Heart left ventricle (tissue), 16 donors: ENCODE results near the gene GLO1. TPM values are rescaled to one million over a fixed set of nuclear protein-coding genes. Genes with fewer than 3 reads are reported as not detected.
A peak's percentile ranks its signal among the peaks of the same experiment; 100 is the strongest.

Source experiments
- ATAC-seq, 4 donors: fragments of 200-7000 bp; cut with Tn5 transposase; one replicate each; pipeline ENCODE4 v1.9.1; 2020 to 2022; ENCODE audit warnings: moderate library complexity in 4 of 4, mild to moderate bottlenecking in 3 of 4, moderate number of reproducible peaks in 1 of 4
- DNase-seq, 5 donors: peaks; one replicate each; pipeline ENCODE4 v3.0.0-alpha.2; 2020
- H3K27ac ChIP-seq, 12 donors: fragments of 200-600 bp; sonication (generic) in 4 of 12; one replicate each; pipeline versions ENCODE4 v1.5.0 to v1.8.0; 2016 to 2022; ENCODE audit warnings: mild to moderate bottlenecking in 2 of 12
- H3K27me3 ChIP-seq, 9 donors: fragments of 200-600 bp; sonication (generic) in 2 of 9; one replicate each; pipeline versions ENCODE4 v1.5.1 to v1.8.0; 2016 to 2022; ENCODE audit warnings: mild to moderate bottlenecking in 3 of 9
- H3K36me3 ChIP-seq, 9 donors: fragments of 200-600 bp; sonication (generic) in 2 of 9; one replicate each; pipeline versions ENCODE4 v1.5.0 to v1.8.0; 2018 to 2022; ENCODE audit warnings: mild to moderate bottlenecking in 2 of 9
- H3K4me1 ChIP-seq, 12 donors: fragments of 200-600 bp; sonication (generic) in 4 of 12; one replicate each; pipeline versions ENCODE4 v1.5.0 to v1.8.0; 2016 to 2022; ENCODE audit warnings: mild to moderate bottlenecking in 3 of 12
- H3K4me3 ChIP-seq, 12 donors: fragments of 200-600 bp; sonication (generic) in 4 of 12; one replicate each; pipeline versions ENCODE4 v1.5.0 to v1.8.0; 2017 to 2022; ENCODE audit warnings: mild to moderate bottlenecking in 9 of 12, moderate library complexity in 4 of 12
- H3K9me3 ChIP-seq, 12 donors: fragments of 200-600 bp; sonication (generic) in 4 of 12; one replicate each; pipeline versions ENCODE4 v1.5.0 to v1.8.0; 2016 to 2022; ENCODE audit warnings: mild to moderate bottlenecking in 1 of 12
- CTCF ChIP-seq, 12 donors: fragments of 200-600 bp; sonication (generic) in 4 of 12; IDR thresholded peaks; one replicate each; pipeline versions ENCODE4 v1.5.0 to v1.8.0; 2018 to 2022; ENCODE audit warnings: antibody characterized with exemption in 12 of 12, mild to moderate bottlenecking in 5 of 12
- POLR2A ChIP-seq, 2 donors: fragments of 450-650 bp; IDR thresholded peaks; one replicate each; pipeline ENCODE4 v1.6.1; 2017; ENCODE audit warnings: antibody characterized with exemption in 2 of 2, mild to moderate bottlenecking in 2 of 2, moderate library complexity in 2 of 2
- WGBS, 4 donors: extraction: QIAGEN DNeasy Blood & Tissue Kit in 2 of 4; methylation state at CpG; one replicate each; pipeline versions ENCODE4 v1.1.5 to v1.1.7; 2013 to 2018; 5-methylcytosine and 5-hydroxymethylcytosine counted together
- intact Hi-C, 10 donors: fragments of 100-400 bp; cut with DNase I; formaldehyde crosslinking; loops; one replicate each; pipeline versions ENCODE4 v1.11.1 to v1.14.2; 2022
- long read RNA-seq, 3 donors: library from polyadenylated mRNA; unstranded; transcript quantifications; one replicate each; pipeline ENCODE4 v2.0.0, GENCODE V29; 2020 to 2021
- polyA plus RNA-seq, 2 donors: library from polyadenylated mRNA; stranded (reverse); fragments of 200-250 nt; gene quantifications; one replicate each; pipeline ENCODE4 v1.2.3, GENCODE V29; 2013
- total RNA-seq, 9 donors: library from RNA; depleted of rRNA in 2 of 9; stranded (reverse); fragments of >200 nt in 2 of 9; fragmentation: NEBNext Ultra II Directional in 3 of 9; extraction: Animal tissue kit (Norgen Biotek cat#: 25700) in 3 of 9; gene quantifications; one replicate each; pipeline versions ENCODE4 v1.1.0 to v1.2.4, GENCODE V29; 2016 to 2023
- donor health status: ischemic (EF 13 %, LVEDD 7.1; RV severe dilation, severe dysfunction).
- donor health status: healthy with polysubstance abuse.
- donor health status: DM: no; HTN: yes; CAD: no.
- donor health status: DM: no; HTN: no; CAD: no.
- donor health status: ischemic (EF 25% LVEDD 6.9; RV normal size, moderate dysfunction).
- donor health status: ischemic (EF 25% LVEDD 5.7; RV mildly dilated, moderate dysfunction).
- donor health status: healthy.
- donor health status: DM: yes; HTN: yes; CAD: no.
- donor health status: ischemic (EF 35%, LVEDD 5.7; RV mildly dilated, moderate dysfunction).
- donor health status: nonischemic (EF 11% LVEDD 7.7; RV severe dilation, severe dysfunction).
- donor health status: DM: yes; HTN: yes; CAD: no.
- donor health status: PGD.
- donor health status: ischemic (EF 29% LVEDD 5.4; RV normal size, mild dysfunction).
- donor health status: nonischemic (EF 23%, LVEDD 6.1; RV moderate dilation, normal function).

GLO1 gene
- total RNA-seq = 100 to 1,000 TPM in 2 of 9 donors, 10 to 100 TPM in 7; 77.8 to 123 (median 86.9) TPM
- 10 to 100 TPM; 73.6 to 75.8 TPM for polyA plus RNA-seq
- long read RNA-seq, donor 1, transcript GLO1-201 (6 exons, 2,012 nt) = major isoform, 68 of 72 reads
- long read RNA-seq, donor 1, partial matches to known transcripts = 2 of 72 reads
- long read RNA-seq, donor 1, other reads (novel, unspliced or antisense) = 2 of 72 reads
- long read RNA-seq, donor 2, transcript GLO1-201 (6 exons, 2,012 nt) = major isoform, 311 of 329 reads
- long read RNA-seq, donor 2, partial matches to known transcripts = 6 of 329 reads
- long read RNA-seq, donor 2, other reads (novel, unspliced or antisense) = 11 of 329 reads
- long read RNA-seq, donor 3, transcript GLO1-201 (6 exons, 2,012 nt) = major isoform, 57 of 60 reads
- long read RNA-seq, donor 3, partial matches to known transcripts = 0 of 60 reads
- long read RNA-seq, donor 3, other reads (novel, unspliced or antisense) = 3 of 60 reads

- peak; percentile 100 for ATAC-seq
- H3K9me3 ChIP-seq = peaks cover 0 to 19% (median 6%) of the 10 kb centered on the region in 12 donors
These were observed at the start of gene GLO1 for GRCh38 chr6:38702558-38703397. TSS of gene GLO1 (minus strand) at chr6:38703145. CDS start at chr6:38703054, 91 bp downstream.

GRCh38 chr6:38750968-38751615 lies 48.1 kb upstream of the GLO1 start:
- TF ChIP-seq CTCF (IDR thresholded peaks at IDR 0.05) = no peak
- no peak for TF ChIP-seq POLR2A (IDR thresholded peaks at IDR 0.05)
- no peaks in the 10 kb centered on the region for H3K4me1 ChIP-seq
- no peak overlapping the region for H3K4me3 ChIP-seq
- H3K27me3 ChIP-seq = peaks cover 0 to 19% (median 0%) of the 10 kb centered on the region in 9 donors
- H3K36me3 ChIP-seq = no peaks in the 10 kb centered on the region
- H3K27ac ChIP-seq = no peak overlapping the region
- WGBS, 4 donors = 42 to 70% (median 55%) methylated on average over 1 of the region's 1 CpG
- no peak for DNase-seq
- ATAC-seq = no peak
- intact Hi-C loops = no loop called here
- H3K9me3 ChIP-seq = no peaks in the 10 kb centered on the region

More at GRCh38 chr6:38702558-38703397, at the start of gene GLO1:
- WGBS, 4 donors = 0 to 1% (median 0%) methylated on average over 38 to 53 of the region's 53 CpGs
- peak within 1 kb of the TSS in 11 of 12 donors; percentile 66 to 96 (median 86) for H3K27ac ChIP-seq
- peak; percentile 39 to 95 for TF ChIP-seq POLR2A (IDR thresholded peaks at IDR 0.05)
- TF ChIP-seq CTCF (IDR thresholded peaks at IDR 0.05) = no peak
- H3K4me1 ChIP-seq = peaks cover 0 to 13% (median 1%) of the 10 kb centered on the region in 12 donors
- peaks cover 0 to 3% (median 0%) of the 10 kb centered on the region in 9 donors for H3K27me3 ChIP-seq
- intact Hi-C loops = loop anchor here in 2 of 10 donors (5.0 to 10.0 kb wide), 2 partner anchors 65 to 412 kb away; partner anchors contain the start of genes BTBD9 (in 1 of the 2) and SAYSD1 (in 1 of the 2)
- H3K36me3 ChIP-seq = peaks cover 0 to 5% (median 0%) of the 10 kb centered on the region in 9 donors
- DNase-seq = peak; percentile 97 to 98 (median 98)
- peak within 1 kb of the TSS; percentile 48 to 95 (median 80) for H3K4me3 ChIP-seq

GRCh38 chr6:38749473-38749872 lies 46.5 kb upstream of the GLO1 start:
- Histone ChIP-seq H3K27me3 (peaks cover 0 to 27% (median 0%) of the 10 kb centered on the region in 9 donors), H3K36me3 (no peaks in the 10 kb centered on the region), H3K27ac (no peak overlapping the region), H3K4me3 (no peak overlapping the region), H3K4me1 (no peaks in the 10 kb centered on the region), H3K9me3 (no peaks in the 10 kb centered on the region)
- DNase-seq (no peak), ATAC-seq (no peak)
- intact Hi-C loops = no loop called here
- TF ChIP-seq CTCF (IDR thresholded peaks at IDR 0.05) = no peak
- TF ChIP-seq POLR2A (IDR thresholded peaks at IDR 0.05) = no peak
- WGBS, 4 donors = 92 to 100% (median 96%) methylated on average over 1 of the region's 1 CpG
